Lower leg skin (tissue), 3 donors: ENCODE results near the gene DUSP8.

Experiments used
- POLR2A ChIP-seq, 2 donors: fragments of 450-650 bp; IDR thresholded peaks; one replicate each; pipeline ENCODE4 v1.6.1; 2016 to 2017; ENCODE audit warnings: antibody characterized with exemption in 2 of 2, mild to moderate bottlenecking in 1 of 2, moderate library complexity in 1 of 2
- TF ChIP-seq, protein P1 (sequence below), 3 donors: fragments of 450-650 bp; IDR thresholded peaks; one replicate each; pipeline ENCODE4 v1.5.1; 2016; ENCODE audit warnings: antibody characterized with exemption in 3 of 3, mild to moderate bottlenecking in 3 of 3, moderate library complexity in 2 of 3

DNA sequence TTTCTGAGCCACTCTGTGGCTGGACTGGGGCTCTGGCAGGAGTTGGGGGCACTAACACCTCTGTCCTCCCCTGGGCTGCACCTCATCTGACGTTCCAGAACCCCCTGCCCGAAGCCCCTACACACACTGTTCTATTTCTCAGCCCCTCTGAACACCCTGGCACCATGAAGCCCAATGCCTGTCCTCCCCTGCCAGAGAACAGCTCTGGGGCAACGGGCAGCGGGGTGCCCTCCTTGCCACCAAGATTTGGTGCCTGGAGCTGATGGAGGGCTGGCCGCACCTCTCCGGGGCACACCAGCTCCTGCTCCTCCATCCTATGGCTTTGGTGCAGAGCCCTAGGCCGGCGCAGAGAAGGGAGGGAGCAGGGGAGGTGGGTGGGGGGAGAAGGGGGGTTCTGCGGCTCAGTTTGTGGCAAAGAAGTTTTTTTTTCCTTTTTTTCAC, 16.3 kb downstream of the DUSP8 start:
- TF ChIP-seq, protein P1, sequence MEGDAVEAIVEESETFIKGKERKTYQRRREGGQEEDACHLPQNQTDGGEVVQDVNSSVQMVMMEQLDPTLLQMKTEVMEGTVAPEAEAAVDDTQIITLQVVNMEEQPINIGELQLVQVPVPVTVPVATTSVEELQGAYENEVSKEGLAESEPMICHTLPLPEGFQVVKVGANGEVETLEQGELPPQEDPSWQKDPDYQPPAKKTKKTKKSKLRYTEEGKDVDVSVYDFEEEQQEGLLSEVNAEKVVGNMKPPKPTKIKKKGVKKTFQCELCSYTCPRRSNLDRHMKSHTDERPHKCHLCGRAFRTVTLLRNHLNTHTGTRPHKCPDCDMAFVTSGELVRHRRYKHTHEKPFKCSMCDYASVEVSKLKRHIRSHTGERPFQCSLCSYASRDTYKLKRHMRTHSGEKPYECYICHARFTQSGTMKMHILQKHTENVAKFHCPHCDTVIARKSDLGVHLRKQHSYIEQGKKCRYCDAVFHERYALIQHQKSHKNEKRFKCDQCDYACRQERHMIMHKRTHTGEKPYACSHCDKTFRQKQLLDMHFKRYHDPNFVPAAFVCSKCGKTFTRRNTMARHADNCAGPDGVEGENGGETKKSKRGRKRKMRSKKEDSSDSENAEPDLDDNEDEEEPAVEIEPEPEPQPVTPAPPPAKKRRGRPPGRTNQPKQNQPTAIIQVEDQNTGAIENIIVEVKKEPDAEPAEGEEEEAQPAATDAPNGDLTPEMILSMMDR (IDR thresholded peaks at IDR 0.05) = no peak
- no peak for TF ChIP-seq POLR2A (IDR thresholded peaks at IDR 0.05)
